Smooth muscle cell (in vitro differentiated cells): ENCODE data around the gene KIF18B. TPM values are rescaled to one million over a fixed set of nuclear protein-coding genes. Genes with fewer than 3 reads are reported as not detected.

ENCODE experiments used
- DNase-seq: peaks from one replicate; lab custom pipeline; 2025; ENCODE audit not compliant: unreplicated experiment; lab: John Stamatoyannopoulos, UW
- H2AFZ ChIP-seq: fragments of 200-600 bp; sonication (generic); 2 replicates; pipeline ENCODE4 v1.6.0; 2016; ENCODE audit warnings: antibody characterized with exemption, low read depth, mild to moderate bottlenecking
- H3F3A ChIP-seq: fragments of 200-600 bp; sonication (generic); 2 replicates; pipeline ENCODE4 v1.6.0; 2017; ENCODE audit warnings: antibody characterized with exemption, low read depth
- H3K27ac ChIP-seq: fragments of 200-600 bp; sonication (generic); 2 replicates; pipeline ENCODE4 v1.5.1; 2016; ENCODE audit warnings: low read depth, mild to moderate bottlenecking
- H3K27me3 ChIP-seq: fragments of 200-600 bp; sonication (generic); 2 replicates; pipeline ENCODE4 v1.6.1; 2016; ENCODE audit warnings: low read depth, mild to moderate bottlenecking
- H3K36me3 ChIP-seq: fragments of 200-600 bp; sonication (generic); 2 replicates; pipeline ENCODE4 v1.5.1; 2016; ENCODE audit warnings: low read depth
- H3K4me1 ChIP-seq: fragments of 200-600 bp; sonication (generic); 2 replicates; pipeline ENCODE4 v1.5.1; 2016; ENCODE audit warnings: low read depth
- H3K4me2 ChIP-seq: fragments of 200-600 bp; sonication (generic); 2 replicates; pipeline ENCODE4 v1.6.0; 2016; ENCODE audit warnings: mild to moderate bottlenecking
- H3K4me3 ChIP-seq: fragments of 200-600 bp; sonication (generic); 2 replicates; pipeline ENCODE4 v1.5.1; 2016; ENCODE audit warnings: mild to moderate bottlenecking
- H3K79me2 ChIP-seq: fragments of 200-600 bp; sonication (generic); 2 replicates; pipeline ENCODE4 v1.6.0; 2016; ENCODE audit warnings: low read depth, mild to moderate bottlenecking
- H3K9ac ChIP-seq: fragments of 200-600 bp; sonication (generic); 2 replicates; pipeline ENCODE4 v1.6.0; 2016; ENCODE audit warnings: low read depth
- H3K9me3 ChIP-seq: fragments of 200-600 bp; sonication (generic); replicated peaks from 2 replicates; pipeline ENCODE4 v1.5.1; 2016; ENCODE audit warnings: low read depth
- H4K20me1 ChIP-seq: fragments of 200-600 bp; sonication (generic); 2 replicates; pipeline ENCODE4 v1.6.0; 2016; ENCODE audit warnings: low read depth
- WGBS: methylation state at CpG from one replicate; pipeline ENCODE4 v1.1.7; 2016; ENCODE audit warnings: low lambda C conversion rate; 5-methylcytosine and 5-hydroxymethylcytosine counted together
- polyA plus RNA-seq: library from polyadenylated mRNA; unstranded; fragments of >200 nt; fragmentation: Nextera tagmentation; extraction: Ambion mirVana; gene quantifications from 2 replicates; pipeline ENCODE4 v1.2.1, GENCODE V29; 2016
- total RNA-seq: library from RNA; depleted of rRNA; stranded (reverse); fragments of >200 nt; gene quantifications from 2 replicates; pipeline ENCODE4 v1.2.3, GENCODE V29; 2014
- TF ChIP-seq, protein P1 (sequence below): fragments of 200-600 bp; sonication (generic); IDR thresholded peaks from 2 replicates; pipeline ENCODE4 v1.5.1; 2017; ENCODE audit warnings: borderline replicate concordance, mild to moderate bottlenecking, antibody characterized with exemption; ENCODE audit not compliant: insufficient read depth, poor library complexity, severe bottlenecking

KIF18B gene
- total and polyA plus RNA-seq, 2 experiments from 2014 or later = 2.7 to 3.4 TPM

DNA sequence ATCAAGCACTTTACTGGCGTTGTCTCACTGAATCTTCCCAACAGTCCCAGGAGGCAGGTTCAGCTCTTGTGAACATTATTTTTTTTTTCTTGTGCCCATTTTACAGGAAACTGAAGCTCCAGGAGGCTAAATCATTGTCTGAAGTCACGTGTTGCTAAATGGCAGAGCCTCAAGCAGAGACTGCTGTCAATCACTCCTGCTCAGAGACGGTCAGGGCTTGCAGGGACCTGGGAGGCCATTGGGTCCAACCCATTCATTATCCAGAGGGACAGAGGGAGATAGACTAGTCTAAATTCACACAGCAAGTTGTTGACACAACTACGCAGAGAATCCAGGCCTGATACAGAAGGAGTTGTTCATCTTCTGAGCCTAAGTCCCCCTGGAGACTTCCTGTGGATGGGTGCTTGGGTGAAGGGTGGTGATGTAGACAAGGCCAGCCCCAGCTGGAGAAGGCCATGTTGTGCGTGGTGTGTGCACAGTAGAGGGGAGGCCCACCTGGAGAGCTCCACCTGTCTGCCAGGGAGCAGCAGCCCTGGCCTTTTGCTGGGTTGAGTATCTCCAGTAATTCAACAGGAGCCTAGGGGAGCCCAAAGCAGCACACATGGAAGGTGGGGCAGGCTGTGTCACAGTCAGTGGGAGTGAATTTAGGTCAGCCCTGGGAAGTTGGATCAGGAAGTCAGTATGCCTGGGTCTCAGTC is 44.8 kb upstream of the KIF18B start:
- Histone ChIP-seq H4K20me1 (no peaks in the 10 kb centered on the region), H3K9me3 (no peaks in the 10 kb centered on the region), H3K27ac (no peak overlapping the region), H3K79me2 (no peaks in the 10 kb centered on the region), H2AFZ (no peak overlapping the region), H3K9ac (no peak overlapping the region), H3K4me2 (no peak overlapping the region), H3K4me1 (peaks cover 3% of the 10 kb centered on the region), H3K36me3 (no peaks in the 10 kb centered on the region), H3K4me3 (no peak overlapping the region), H3F3A (no peaks in the 10 kb centered on the region), H3K27me3 (no peaks in the 10 kb centered on the region)
- no peak for DNase-seq
- WGBS = 82% methylated on average over 5 of the region's 5 CpGs
- TF ChIP-seq, protein P1, sequence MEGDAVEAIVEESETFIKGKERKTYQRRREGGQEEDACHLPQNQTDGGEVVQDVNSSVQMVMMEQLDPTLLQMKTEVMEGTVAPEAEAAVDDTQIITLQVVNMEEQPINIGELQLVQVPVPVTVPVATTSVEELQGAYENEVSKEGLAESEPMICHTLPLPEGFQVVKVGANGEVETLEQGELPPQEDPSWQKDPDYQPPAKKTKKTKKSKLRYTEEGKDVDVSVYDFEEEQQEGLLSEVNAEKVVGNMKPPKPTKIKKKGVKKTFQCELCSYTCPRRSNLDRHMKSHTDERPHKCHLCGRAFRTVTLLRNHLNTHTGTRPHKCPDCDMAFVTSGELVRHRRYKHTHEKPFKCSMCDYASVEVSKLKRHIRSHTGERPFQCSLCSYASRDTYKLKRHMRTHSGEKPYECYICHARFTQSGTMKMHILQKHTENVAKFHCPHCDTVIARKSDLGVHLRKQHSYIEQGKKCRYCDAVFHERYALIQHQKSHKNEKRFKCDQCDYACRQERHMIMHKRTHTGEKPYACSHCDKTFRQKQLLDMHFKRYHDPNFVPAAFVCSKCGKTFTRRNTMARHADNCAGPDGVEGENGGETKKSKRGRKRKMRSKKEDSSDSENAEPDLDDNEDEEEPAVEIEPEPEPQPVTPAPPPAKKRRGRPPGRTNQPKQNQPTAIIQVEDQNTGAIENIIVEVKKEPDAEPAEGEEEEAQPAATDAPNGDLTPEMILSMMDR = no peak

GRCh38 chr17:44990994-44991393 is 43.4 kb upstream of the KIF18B start:
- TF ChIP-seq, protein P1 = no peak
- Histone ChIP-seq H3K27ac (no peak overlapping the region), H3K79me2 (no peaks in the 10 kb centered on the region), H3K27me3 (no peaks in the 10 kb centered on the region), H3K4me2 (no peak overlapping the region), H2AFZ (no peak overlapping the region), H3F3A (no peaks in the 10 kb centered on the region), H3K36me3 (no peaks in the 10 kb centered on the region), H3K9ac (no peak overlapping the region), H4K20me1 (no peaks in the 10 kb centered on the region), H3K4me3 (no peak overlapping the region), H3K4me1 (peaks cover 9% of the 10 kb centered on the region), H3K9me3 (no peaks in the 10 kb centered on the region)
- no peak for DNase-seq
- 80% methylated on average over 10 of the region's 10 CpGs for WGBS

DNA sequence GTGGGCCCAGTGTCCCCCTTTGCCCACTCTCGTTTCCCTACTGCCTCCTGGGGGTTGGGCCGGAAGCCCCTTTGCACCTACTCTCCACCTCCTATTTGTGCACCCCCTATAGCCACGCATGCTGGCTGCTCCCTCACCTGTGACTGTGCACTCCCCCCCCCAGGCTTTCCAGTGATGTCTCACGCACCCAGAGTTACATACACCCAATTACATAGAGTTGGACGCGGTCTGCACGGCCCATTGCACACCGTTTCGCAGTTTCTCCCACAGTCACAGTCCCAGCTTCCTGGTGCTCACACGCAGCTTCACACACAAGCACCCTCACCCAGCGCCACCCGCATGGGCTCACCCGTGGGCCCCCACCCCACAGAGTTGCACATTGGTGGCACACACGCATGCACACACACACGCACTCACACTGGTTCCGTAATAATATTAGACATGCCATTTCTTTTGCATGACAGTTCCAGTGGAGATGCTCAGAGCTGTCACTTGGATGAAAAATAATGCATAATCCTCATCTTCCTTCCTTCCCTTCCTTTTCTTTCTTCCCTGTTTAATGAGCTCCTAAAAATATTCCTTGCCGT is 42.1 kb upstream of the KIF18B start:
- 94% methylated on average over 17 of the region's 17 CpGs for WGBS
- H3K9ac ChIP-seq = no peak overlapping the region
- no peak overlapping the region for H2AFZ ChIP-seq
- no peaks in the 10 kb centered on the region for H3F3A ChIP-seq
- H3K9me3 ChIP-seq = no peaks in the 10 kb centered on the region
- no peak overlapping the region for H3K4me2 ChIP-seq
- no peaks in the 10 kb centered on the region for H3K79me2 ChIP-seq
- no peaks in the 10 kb centered on the region for H4K20me1 ChIP-seq
- no peak for DNase-seq
- H3K27me3 ChIP-seq = no peaks in the 10 kb centered on the region
- H3K4me3 ChIP-seq = no peak overlapping the region
- H3K27ac ChIP-seq = no peak overlapping the region
- TF ChIP-seq, protein P1 = no peak
- H3K4me1 ChIP-seq = peaks cover 9% of the 10 kb centered on the region
- H3K36me3 ChIP-seq = no peaks in the 10 kb centered on the region
